Stimulated activated CD8-positive, alpha-beta memory T cell treated with anti-CD3 and anti-CD28 coated beads, Interleukin-7, amount 100 ng/mL, for 48 hours (primary cell): ENCODE data around the gene STK11IP.
"Not testable (repeated sequence)": the region's sequence is repeated elsewhere in the genome, so short reads cannot be mapped to it uniquely, and the experiment has no call there.

ENCODE experiments used
- DNase-seq, 2 donors: peaks; one replicate each; pipeline ENCODE4 v3.0.0-alpha.2; 2020; ENCODE audit warnings: low read depth in 1 of 2; ENCODE audit errors: extremely low read depth in 1 of 2

The STK11IP gene

DNA sequence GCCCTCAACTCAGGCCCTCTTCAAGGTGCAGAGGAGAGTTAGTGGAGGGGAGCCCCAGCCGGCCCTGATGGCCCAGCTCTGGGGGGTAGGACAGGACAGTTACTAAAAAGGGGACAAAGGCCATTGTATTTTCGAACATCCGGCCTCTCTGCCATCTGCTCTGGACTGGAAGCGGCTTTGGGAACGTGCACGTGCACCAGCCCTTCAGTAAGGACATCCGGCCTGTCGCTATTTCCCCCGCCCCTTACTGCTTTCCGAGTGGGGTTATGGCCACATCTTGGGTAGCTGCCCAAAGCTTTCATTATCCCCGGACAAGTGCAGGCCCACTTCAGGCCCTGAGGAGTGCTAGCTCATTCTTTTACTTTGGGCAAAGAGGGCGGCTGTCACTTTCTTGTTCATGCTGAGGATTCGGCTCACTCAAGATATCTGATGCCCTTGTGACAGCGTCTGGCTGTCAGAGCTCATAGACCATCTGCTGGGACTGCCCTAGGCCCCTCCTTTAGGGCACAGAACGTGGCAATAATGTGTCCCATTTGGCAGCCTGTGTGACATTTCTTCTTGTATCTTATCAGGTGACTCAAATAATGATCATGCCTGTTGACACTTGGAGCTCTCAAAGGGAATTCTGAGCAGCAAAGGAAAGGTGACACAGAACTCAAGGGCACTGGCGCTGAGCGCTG, 47.3 kb downstream of the STK11IP start:
- no peak for DNase-seq

- no peak for DNase-seq
Measured at GRCh38 chr2:219645631-219646527, 48.2 kb downstream of the STK11IP start.

- no peak for DNase-seq
Measured at GRCh38 chr2:219648176-219648575, 50.5 kb downstream of the STK11IP start.

- DNase-seq: no peak
Measured at GRCh38 chr2:219648963-219649362, 51.3 kb downstream of the STK11IP start.

DNA sequence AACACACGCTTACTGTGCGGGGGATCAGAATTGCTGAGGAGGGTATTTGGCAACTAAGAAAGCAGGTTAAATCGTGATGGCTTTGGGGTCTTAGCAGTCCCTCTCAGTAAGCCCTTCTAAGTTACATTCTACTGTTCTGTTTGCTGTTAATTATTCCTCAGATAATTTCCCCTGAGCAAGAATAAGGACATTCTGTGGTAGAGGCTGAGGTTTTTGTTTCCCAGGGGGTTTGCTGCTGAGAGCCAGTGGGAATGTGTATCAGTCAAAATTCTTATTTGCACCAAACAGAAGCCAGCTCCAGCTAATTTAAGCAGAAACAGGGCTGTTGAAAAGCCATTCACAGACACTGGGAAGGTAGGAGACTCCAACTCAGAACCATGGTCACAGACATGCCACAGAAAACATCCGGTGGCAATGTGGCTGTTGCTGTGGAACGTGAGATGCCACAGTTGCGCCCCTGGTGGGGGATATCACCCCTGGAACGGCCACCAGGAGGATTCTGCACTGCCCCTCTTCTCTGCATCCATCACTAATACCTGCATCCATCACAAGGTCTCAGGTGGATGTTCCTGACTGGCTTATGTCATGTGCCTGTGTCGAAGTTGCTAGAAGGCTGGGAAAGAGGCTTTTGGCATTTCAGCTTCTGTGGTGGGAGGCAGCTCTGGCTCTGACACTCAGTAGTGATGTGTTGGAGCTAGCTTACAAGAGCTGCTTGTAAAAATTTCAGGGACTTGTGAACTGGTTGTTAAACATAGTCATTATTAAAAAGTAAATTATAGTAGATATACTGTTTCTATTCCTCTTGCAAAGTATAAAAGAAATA, 53.0 kb downstream of the STK11IP start:
- DNase-seq: no peak

DNA sequence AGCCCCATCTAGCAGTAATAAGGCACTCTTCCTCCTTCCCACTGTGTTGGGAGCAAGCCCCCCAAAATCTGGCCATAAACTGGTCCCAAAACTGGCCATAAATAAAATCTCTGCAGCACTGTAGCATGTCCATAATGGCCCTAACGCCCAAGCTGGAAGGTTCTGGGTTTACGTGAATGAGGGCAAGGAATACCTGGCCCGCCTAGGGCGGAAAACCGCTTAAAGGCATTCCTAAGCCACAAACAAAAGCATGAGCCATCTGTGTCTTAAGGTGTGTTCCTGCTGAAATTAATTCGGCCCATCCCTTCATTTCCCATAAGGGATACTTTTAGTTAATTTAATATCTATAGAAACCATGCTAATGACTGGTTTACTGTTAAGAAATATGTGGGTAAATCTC, 54.0 kb downstream of the STK11IP start:
- DNase-seq: not testable (repeated sequence)

DNA sequence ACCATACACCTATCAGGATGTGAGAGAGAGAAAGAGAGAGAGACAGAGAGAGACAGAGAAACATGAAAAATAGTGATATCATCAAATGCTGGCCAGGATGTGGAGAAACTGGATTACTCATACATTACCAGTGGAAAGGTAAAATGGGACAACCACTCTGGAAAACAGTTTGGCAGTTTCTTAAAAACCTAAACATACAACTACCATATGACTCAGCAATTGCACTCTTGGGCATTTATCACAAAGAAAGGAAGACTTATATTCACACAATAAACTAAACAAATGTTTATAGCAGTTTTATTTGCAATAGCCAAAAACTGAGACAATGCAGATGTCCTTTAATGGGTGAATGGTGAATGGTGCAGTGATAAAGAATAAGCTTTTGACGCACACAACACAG, 58.9 kb downstream of the STK11IP start:
- no peak for DNase-seq

GRCh38 chr2:219658196-219658846, 60.7 kb downstream of the STK11IP start:
- no peak for DNase-seq

DNA sequence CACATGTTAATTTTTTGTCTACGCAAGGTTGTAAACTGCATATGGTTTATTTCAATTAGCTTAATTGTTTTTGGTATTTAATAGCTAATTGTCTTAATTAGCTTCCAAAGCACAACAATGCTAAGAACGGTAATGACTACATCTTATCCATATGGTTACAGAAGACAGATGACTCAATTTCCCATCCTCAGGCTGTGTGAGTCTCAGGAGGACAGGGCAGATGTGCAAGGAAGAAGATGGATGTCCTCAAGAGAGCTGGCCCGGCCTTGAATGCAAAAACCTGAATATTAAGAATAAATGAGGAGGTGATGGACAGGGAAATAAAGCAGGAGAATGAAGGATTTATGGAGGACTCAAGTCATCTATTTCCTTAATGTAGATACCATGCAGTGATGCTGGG, 61.2 kb downstream of the STK11IP start:
- DNase-seq: no peak

- no peak for DNase-seq
Measured at GRCh38 chr2:219661197-219661954, 63.7 kb downstream of the STK11IP start.

- DNase-seq: no peak
Measured at GRCh38 chr2:219661955-219662395, 64.3 kb downstream of the STK11IP start.

DNA sequence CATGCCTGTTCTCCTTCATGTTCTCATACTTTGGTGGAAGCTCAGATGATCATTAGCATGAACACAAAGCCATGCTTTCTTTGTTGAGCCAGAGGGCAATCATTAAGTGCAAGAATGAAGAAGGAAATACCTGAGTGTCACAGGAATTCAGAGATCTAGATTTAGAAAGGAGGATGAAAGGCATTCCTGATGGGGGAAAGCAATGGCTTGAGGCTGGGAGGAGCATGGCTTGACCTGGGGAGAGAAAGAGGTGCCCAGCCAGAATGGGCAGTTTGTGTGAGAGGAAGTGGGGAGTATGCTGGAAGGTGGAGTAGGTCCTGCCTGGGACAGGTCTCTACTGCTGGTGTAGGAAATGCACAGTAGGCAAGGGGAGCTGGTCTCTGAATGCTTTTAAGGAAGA, 64.9 kb downstream of the STK11IP start:
- no peak for DNase-seq

- DNase-seq: no peak
Measured at GRCh38 chr2:219663116-219663762, 65.6 kb downstream of the STK11IP start.

- DNase-seq: no peak
Measured at GRCh38 chr2:219664041-219664440, 66.4 kb downstream of the STK11IP start.

DNA sequence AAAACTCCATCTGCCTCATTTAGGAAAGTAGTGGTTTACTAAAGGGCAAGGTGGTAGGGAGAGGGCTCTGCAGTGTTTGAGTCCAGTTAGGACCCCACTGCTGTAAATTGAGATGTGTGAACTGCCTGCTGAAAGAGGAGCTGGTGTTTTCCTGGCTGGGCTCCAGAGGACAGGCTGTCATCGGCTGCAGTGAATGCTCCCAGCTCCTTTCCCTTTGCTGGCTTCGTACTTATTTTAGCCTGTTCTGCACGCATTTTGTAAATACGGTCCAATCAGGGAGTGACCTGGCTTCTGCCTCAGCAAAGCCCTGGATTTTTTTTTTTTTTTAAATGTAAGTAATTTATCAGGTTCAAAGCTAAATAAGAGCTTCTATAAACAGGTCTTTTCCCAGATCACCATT, 67.3 kb downstream of the STK11IP start:
- no peak for DNase-seq

GRCh38 chr2:219665926-219666325, 68.3 kb downstream of the STK11IP start:
- no peak for DNase-seq
